IPS-18c (cell line): ENCODE data around the gene ARHGAP8.
"Not testable (repeated sequence)": the region's sequence is repeated elsewhere in the genome, so short reads cannot be mapped to it uniquely, and the experiment has no call there.

Experiments
- H3K4me3 ChIP-seq: 2 replicates; pipeline ENCODE4 v1.7.0; 2013; ENCODE audit warnings: low read depth, mild to moderate bottlenecking, low read length, moderate library complexity; ENCODE audit not compliant: insufficient read depth
- H3K9me3 ChIP-seq: one replicate; pipeline ENCODE4 v1.6.1; 2013; ENCODE audit warnings: mild to moderate bottlenecking, low read length, moderate library complexity; ENCODE audit not compliant: control insufficient read depth, insufficient read depth

ARHGAP8 gene

DNA sequence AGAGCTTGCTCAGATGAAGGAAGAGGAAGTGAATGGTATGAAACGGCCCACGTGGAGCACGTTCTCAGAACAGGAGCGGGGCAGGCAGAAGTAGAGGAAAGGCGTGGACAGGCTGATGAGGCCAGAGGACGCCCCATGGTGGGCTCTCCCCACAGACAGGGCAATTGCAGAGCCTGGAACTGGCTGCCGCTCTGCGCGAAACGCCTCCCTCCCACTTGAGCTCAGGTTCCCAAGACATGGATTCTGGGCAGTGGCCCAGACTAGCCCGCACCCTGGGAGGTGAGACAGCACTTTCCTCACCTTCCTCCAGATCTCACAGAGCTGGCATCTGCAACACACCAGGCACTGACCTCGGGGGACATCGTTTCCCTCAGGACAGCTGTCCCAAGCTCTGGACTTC, 139.9 kb downstream of the ARHGAP8 start:
- Histone ChIP-seq H3K4me3 (no peak overlapping the region), H3K9me3 (no peaks in the 10 kb centered on the region)

DNA sequence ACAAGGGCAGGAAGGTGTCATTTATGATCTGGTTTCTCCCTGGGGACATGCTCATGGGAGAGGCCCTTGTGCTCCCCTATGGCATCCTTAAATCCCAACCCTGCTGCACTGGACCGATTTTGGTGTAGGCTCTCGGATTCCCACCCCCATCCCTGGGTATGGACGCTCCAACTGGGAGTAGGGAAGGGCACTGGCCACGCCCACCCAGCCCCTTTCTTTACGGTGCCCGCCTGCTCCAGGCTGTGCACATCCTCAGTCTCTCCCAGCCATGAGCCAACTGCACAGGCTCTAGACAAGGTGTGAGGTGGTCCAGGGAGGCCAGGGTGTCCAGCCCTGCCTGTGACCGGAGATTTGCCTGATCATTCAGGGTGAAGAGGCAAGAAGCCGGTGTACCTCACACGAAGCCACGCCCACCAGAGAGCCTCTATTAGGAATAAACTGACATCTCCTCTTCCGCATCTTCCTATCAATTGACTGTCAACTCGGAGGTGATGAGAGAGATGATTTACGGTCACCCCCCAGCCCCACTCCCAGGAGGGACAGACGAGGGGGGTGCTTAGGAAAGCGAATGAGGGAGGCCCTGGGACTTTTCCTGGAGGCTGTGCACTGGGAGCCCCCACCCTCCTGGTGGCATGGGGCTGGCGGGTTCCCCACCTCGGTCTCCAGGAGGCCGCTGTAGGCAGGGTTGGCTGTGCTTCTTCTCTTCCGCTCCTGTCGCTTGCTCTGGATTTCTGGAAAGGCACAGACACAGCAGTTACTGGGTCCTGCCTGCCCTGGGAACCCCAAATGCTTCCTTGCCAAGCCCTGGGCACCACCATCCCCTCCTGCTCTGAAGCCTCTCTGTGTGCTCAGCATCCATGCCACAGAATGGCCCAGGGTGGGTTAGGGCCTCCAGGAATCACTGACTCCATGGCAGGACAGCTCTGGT, 140.7 kb downstream of the ARHGAP8 start:
- Histone ChIP-seq H3K9me3 (no peaks in the 10 kb centered on the region), H3K4me3 (no peak overlapping the region)

DNA sequence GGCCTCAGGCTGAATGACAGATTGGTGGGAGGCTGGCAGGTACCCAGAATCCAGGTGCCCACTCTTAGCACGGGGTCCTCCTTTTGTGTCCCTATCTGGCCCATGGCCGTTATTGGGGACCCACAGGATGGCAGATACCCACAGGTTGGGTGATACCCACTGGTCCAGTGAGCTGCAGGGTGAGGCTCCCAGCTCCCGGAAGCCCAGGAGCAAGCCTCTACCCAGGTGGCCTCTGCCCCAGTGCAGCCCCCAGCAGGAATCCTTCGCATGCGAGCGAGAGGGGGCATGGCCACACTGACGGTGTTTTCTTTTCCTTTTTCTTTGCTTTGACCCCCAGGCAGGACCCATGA, 141.3 kb downstream of the ARHGAP8 start:
- H3K4me3 ChIP-seq: no peak overlapping the region
- no peaks in the 10 kb centered on the region for H3K9me3 ChIP-seq

DNA sequence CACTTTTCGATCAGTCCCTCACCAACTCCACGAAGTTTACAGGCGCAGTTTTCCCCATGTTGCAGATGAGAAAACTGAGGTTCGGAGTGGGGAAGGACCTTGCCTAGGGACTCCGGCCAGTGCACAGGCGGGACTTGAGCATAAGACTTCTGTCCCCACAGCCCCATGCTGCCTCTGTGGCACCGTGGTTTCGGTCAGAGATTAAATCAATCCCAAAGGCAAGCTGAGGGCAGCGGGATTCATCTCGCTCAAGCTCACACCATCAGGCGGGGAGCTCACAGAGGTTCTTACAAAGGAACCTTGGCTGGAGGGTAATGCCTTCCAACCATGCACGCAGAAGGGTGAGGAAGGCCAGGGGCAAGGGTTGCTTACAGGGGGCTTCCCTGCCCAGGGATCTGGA, 141.9 kb downstream of the ARHGAP8 start:
- Histone ChIP-seq H3K9me3 (no peaks in the 10 kb centered on the region), H3K4me3 (no peak overlapping the region)

DNA sequence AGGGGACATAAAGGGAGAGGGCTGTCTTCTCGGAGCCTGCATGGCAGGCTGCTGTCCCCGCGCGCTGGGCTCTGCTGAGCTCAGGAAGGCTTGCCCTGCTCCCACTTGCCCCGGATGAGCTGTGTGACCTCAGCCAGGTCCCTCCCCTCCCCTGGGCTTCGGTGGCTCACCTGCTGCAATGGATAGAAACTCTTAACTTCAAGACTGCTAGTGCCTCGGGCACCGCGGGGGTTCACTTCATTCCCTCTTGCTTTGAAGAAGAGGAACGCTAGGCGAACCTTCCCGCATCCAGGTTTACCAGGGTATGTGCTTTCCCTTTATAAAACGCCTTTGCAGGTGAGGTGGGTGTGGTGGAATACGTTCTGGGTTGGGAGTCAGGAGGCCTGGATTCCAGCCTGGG, 142.4 kb downstream of the ARHGAP8 start:
- H3K9me3 ChIP-seq: no peaks in the 10 kb centered on the region
- H3K4me3 ChIP-seq: no peak overlapping the region

DNA sequence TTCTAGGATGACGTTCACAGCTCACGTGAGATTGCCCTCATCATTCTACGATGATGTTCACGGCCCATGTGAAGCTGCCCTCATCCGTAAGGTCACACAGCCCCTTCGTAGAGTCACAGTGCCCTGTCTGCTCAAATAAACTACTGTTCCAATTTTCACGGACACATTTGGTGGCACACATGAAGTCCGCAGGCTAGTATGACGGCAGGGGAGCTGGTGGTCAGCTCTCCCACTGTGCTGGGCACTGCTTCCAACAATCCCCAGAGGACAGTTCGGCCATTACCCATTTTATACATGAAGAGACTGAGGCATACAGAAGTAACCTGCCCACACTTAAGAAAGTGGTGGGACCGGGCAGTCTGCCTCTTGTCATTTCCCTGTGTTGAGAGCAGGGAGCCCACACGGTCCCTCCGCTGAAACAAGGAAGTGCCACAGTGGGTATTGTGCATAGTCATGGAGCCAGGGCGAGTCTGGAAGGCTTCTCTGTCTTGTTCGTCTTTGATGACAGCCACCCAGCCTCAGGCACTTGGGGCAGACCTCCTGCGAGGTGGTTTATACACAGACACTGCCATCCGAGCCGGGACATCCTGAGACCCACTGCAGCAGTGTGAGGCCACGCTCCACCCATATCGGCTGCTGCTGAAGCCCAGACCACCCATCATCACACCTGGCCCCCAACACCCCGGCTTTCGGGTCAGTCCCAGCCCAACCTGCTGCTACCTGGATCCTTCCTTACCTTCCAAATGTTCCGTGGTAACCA, 143.1 kb downstream of the ARHGAP8 start:
- Histone ChIP-seq H3K9me3 (no peaks in the 10 kb centered on the region), H3K4me3 (no peak overlapping the region)

DNA sequence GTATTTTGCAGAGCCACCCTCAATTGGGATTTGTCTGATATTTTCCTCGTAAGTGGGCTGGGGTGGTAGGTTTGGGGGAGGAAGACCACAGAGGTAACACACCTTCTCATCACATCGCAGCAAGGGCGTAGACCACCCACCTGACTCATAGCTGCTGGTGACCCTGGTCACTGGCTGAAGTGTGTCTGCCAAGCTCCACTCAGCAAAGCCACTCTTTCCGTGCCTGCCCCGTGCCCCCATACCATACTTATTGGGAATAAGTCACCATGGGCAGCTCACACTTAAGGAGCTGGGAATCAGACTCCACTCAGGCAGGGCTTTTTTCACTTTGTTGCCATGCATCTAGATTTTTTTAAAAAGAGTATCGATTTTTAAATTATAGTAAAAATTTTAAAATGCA, 145.9 kb downstream of the ARHGAP8 start:
- H3K4me3 ChIP-seq: no peak overlapping the region
- H3K9me3 ChIP-seq: no peaks in the 10 kb centered on the region

DNA sequence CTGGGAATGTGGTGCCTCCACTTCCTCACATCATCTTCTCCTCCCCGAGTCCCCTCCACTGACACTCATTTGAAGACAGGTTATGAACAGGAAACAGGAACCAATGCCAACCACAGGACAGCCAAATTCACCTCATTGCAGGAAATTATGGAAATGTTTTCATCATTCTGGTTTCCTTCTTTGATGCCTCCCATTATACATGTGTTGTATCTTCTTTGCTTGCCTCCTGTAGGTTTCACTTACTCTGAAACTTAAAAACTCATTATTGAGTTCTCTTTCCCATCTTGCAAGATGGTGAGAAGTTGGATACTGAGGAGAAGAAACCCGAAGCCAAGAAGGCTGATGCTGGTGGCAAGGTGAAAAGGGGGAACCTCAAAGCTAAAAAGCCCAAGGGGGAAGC, 148.9 kb downstream of the ARHGAP8 start:
- H3K4me3 ChIP-seq: no peak overlapping the region
- H3K9me3 ChIP-seq: peaks cover 3% of the 10 kb centered on the region

DNA sequence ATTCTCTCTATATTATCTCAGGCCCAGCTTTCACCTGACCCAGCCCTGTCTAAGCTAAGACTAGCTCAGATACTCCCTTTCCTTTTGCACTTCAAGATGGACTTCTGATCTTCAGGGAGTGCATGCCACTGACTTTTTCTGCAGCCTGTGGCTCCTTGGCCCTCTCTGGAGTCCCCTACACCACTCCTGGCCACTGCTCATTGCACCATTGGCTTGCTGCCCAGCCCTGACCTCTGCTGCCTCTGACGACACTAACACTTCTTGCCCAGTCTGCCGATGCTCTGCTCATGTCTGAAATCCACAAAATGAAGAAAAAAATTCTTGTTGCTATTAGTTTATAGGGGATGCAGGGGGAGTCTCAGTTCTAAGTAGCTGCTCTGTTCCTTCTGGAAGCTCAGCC, 150.8 kb downstream of the ARHGAP8 start:
- H3K4me3 ChIP-seq, H3K9me3 ChIP-seq: not testable (repeated sequence)

DNA sequence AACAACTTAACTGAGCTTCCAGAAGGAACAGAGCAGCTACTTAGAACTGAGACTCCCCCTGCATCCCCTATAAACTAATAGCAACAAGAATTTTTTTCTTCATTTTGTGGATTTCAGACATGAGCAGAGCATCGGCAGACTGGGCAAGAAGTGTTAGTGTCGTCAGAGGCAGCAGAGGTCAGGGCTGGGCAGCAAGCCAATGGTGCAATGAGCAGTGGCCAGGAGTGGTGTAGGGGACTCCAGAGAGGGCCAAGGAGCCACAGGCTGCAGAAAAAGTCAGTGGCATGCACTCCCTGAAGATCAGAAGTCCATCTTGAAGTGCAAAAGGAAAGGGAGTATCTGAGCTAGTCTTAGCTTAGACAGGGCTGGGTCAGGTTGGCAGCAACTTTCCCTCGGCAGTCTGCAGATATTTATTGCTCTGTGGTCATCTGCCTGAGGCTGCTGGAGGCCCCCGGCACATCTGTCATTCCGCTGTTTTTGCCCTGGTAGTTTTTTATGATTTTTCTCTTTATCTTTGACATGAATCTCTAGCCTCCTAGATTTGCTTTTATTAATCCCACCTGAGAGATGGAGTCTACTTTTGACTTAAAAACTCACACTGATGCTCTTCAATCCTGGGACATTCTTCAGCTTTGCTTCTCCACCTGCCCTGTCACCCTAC, 152.2 kb downstream of the ARHGAP8 start:
- H3K9me3 ChIP-seq, H3K4me3 ChIP-seq: not testable (repeated sequence)

DNA sequence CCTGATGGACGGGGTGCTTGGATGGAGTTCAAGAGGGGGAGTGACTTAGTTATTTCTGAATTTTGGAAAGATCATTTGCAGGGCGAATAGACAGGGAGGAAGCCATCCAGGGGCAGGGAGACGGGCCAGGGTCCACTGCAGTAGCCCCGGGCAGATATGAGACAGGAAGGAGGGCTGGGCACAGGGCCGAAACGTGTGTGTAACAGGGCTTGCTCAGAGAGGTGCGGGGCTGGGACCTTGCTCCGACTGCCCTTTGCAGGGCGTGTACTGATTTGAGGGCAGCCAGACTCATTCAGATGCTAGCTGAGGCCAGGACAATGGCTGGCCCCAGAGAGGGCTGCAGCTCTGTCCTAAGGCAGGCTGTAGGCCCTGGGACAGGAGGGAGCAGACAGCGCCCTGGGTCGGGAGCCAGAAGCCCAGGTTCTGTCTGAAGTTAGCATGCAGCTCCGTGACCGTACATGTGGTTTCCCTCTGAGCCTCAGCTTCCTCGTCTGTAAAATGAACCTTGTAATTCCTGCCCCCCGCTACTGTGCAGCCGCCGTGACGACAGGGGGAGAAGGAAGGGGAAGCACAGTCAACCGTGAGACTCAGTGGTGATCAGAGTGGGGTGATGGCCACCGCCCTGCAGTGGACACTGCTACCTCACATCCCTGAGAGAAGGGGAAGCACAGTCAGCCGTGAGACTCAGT, 154.0 kb downstream of the ARHGAP8 start:
- no peak overlapping the region for H3K4me3 ChIP-seq

DNA sequence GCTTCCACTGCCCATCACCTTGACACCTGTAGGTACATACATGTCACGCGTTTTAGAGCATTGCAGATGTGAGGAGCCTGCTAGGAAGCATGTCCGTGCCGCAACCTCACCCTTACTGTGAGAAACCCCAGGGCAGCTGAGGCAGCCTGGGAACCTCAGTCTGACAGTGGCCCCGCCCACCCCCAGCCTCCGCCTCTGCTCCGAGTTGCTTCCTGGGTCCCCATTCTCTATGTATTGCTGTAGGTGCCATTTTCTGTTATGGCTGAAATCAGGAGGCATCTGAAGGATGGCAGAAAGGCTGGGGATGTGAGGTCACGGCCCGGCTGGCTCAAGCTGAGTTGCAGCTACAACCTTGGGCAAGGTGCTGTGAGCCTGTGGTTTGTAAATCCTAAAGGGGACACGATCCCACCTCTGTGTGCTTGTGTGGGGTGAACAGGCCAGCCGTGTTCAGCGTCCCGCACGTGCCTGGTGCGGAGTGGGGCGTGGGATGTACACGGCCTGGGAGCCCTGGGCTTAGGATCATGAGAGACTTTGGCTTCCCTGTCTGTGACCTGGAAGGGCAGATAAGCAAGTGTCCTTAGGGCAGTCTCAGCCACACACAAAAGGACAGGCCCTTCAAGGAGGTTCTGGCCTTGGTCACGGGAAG, 154.7 kb downstream of the ARHGAP8 start:
- H3K9me3 ChIP-seq: peaks cover 3% of the 10 kb centered on the region

More for the DNA sequence above, 154.0 kb downstream of the ARHGAP8 start:
- peaks cover 3% of the 10 kb centered on the region for H3K9me3 ChIP-seq

DNA sequence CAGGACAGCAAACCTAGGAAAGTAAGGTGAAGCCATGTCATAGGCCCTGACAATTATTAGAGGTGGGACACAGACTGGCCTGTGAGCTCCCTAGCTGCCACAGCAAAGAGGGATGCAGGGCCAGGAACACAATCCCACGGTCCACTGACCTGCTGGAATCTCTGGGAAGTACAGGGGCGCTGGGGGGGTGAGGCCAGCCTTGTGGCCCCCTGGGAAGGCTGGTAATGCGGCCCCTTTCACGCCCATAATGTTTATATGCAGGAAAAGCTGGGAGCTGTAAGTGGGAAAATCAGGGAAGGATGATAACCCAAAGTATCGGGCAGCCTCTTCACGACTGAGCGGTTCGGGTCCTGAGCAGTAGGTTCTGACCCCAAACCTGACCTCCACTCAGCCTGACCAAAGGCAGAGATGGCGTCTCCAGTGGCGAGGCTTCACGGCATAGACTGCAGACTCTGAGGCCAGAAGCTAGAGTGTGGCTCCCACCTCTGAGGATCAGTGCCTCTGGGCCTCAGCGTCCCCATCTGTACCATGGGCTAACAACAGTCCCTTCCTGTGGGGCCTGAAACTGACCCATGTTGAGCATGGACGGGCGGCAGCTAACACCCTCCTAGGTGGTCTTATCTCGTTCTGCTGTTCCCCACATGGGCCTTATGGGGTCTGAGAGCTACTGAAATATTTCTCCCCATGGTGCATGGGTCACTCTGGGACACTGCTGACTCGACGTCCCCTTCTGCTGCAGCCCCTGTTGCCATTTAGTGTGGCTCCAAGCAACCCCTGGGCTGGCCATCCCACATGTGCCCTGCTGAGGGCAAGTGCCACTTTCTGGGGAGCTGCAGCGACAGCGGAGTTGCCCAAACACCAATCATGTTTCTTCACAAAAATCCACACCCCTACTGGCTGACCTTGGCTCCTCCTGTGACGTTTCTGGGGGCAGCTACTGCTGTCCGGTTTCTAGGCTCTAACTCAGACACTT, 155.7 kb downstream of the ARHGAP8 start:
- Histone ChIP-seq H3K9me3 (peaks cover 3% of the 10 kb centered on the region), H3K4me3 (no peak overlapping the region)

More for the DNA sequence above, 154.7 kb downstream of the ARHGAP8 start:
- no peak overlapping the region for H3K4me3 ChIP-seq

DNA sequence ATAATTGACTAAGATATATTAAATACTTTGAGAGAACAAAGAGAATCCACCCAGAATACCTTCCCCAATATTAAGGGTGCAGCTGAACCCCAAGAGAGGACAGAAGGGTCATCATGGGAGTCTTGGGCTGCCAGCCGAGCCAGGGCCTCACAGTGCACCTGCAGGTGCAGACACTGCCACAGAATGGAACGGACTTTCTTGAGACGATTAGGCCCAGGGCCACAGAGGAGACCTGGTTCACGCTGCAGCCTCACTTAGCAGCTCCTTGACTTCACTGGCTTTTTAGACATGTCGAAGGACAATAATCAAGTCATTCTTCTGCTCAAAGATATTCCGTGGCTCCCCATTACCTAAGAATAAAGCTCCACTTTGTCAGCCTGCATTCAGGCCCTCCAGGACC, 156.9 kb downstream of the ARHGAP8 start:
- H3K9me3 ChIP-seq: peaks cover 3% of the 10 kb centered on the region
- H3K4me3 ChIP-seq: no peak overlapping the region
